Measurements from ENCODE around the gene PRB2.
"Not testable (repeated sequence)": the region's sequence is repeated elsewhere in the genome, so short reads cannot be mapped to it uniquely, and the experiment has no call there.

PRB2 gene

DNA sequence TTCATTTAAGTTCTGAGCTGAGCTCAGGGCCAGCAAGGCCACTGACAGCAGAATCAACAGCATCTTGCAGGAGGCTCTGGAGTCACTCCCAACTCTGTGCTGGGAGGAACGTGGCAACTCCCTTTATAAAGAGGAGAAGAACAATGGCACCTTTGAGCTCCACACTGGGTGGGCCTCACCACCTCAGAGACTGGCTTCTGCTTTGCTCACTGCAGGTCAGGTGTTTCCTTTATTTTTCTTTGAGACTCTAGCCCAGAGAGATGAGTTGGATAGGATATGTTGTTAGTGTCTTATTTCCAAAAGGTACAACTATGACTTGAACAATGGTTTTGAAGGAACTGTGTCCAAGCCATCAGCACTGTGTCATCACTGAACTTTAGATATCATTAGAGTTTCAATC lies at the start of gene PRB2:
PRB2 (minus strand) TSS at position 101 of the 400 bp plus-strand sequence; CDS start at position 63, 38 bp downstream.
- DNase-seq = not testable (repeated sequence)

DNA sequence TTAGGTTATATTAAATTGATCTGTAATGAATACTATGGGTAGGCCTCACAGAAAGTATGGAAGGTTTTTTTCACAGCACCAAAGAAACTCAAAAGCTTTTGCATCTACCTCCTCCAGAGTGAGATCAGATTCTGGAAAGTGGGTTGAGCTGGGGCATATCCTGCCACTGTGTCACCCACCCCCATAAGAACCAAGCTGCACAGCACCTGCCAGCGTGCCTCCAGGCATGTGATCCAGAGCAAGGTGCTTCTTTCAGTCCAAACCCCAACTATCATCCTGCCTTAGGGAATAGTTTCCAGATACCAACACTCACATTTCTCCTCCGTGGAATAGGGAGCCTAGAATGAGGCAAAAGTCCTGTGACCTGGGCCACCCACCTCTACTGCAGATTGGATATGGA lies 42.6 kb upstream of the PRB2 start:
- no peak for DNase-seq

DNA sequence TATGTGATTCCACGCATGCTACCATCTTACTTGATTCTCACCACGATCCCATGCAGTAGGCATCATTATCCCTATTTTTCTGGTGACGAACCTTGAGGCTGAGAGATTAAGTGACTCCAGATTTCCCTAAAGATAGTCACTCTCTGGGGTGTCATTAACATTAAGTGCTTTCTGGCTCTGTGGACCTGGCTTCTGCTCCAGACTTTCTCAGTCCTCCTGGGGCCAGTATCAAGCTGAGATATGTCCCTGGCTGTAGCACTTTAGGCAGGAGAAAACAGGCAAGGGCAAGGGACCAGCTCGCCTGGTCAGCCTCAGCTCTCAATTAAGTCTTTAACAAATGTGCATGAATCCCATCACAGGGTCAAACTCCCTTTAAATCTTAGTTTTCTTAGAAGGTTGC lies 38.3 kb upstream of the PRB2 start:
- DNase-seq = no peak

DNA sequence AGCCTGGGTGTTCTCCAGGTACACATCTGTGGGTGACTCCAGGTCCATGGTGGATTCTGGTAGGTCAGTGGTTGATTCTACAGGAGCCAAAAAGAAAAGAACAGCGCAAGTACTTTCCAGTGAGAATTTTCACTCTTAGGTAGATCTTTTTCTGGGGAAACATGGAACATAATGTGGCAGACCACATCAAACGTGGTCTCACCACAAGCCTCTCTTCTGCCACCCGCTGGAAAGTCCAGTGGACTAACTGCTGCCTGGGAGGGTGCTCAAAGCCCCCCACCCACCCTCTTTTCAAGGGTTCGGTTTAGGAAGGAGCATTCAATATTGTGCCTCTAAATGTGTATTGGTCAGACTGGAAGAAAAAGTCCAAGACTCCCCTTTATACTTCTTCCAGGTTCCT lies 36.1 kb upstream of the PRB2 start:
- DNase-seq = no peak

DNA sequence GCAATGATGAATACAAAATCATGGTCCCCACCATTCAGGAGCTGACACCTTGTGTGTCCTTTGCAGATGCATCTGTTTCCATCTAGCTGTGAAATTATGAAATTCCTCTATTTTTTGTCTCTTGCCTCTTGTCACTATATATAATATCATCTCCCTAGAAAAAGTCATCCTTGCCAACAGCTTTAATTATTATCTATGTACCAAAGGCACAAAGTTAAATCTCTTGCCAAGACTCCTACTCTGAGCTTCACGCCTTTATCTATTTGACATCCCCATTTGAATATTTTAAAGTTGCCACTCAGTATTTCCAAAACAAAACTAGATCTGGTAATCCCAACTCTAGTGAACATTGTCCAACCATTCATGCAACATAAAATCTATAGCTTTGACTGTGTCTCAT lies 32.0 kb upstream of the PRB2 start:
- no peak for DNase-seq

DNA sequence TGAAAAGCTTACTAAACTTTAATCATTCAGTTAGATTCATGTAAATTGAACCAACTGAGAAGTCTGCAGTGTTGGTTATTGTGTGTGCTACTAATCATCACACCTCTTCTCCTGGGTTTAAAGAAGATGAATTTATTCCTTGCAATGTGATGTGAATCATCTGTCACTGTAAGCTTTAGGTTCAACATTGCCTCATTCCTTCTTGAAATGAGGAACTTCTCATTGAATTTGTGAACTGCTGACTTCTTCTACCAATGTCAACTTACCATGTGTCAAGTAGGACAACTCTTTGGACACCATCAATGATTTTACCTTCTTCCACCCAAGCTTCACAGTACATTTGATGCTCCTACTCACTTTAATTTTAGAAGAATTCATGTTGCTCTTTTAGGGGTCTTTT lies 17.4 kb upstream of the PRB2 start:
- no peak for DNase-seq

DNA sequence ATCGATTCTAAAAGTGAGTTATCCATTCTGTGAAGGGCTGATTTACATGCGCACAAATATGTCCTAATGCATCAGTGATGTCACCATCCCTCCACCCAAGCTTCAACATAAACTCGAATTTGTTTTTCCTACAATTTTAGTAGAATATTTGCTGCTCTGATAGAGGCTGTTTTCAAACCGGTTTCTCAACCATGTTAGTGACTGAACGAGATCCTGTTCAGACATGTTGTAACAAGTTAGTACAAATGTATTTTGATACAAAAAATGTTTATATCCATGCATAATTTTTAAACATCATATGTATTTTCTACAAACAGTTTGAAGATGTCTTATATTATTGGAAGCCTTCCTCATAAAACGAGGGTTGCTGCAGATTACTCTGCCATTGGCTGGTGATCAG lies 12.7 kb upstream of the PRB2 start:
- no peak for DNase-seq

DNA sequence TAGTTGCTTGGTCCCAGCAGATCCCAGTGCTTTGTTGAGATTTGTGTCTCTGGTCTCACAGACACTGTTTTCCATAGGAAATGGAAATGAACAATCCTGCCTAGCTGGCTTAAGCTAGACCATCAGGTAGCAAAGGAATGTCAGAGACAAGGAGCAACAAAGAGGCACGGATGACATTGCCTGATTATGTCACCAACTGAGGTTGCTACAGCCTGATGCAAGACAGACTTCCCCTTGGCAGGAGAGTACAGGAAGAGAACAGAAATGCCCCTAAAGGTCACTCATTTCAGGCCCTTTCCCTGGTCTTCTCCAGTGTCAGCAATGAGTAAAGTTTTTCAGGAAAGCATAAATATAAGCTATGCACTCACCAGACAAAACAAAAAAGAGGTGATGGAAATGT lies 2.0 kb upstream of the PRB2 start:
- DNase-seq = no peak

DNA sequence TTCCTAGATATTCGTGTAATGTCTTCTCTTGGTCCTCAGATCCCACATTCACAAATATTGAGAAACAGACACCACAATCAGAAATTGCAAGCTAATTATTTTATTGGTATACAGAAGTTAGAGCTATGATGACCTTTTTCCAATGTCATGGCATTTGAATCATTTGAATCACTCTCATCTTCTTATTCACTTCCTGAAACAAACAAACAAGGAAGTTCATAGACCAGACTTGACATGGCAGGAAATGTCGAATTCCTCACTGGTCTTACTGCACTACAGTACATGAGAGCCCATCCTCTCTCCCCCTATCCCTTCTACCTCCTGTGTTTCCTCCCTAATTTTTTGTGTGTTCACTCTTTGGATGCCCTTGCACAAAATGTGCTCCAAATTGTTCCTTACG lies 3.9 kb downstream of the PRB2 start:
- DNase-seq = not testable (repeated sequence)

DNA sequence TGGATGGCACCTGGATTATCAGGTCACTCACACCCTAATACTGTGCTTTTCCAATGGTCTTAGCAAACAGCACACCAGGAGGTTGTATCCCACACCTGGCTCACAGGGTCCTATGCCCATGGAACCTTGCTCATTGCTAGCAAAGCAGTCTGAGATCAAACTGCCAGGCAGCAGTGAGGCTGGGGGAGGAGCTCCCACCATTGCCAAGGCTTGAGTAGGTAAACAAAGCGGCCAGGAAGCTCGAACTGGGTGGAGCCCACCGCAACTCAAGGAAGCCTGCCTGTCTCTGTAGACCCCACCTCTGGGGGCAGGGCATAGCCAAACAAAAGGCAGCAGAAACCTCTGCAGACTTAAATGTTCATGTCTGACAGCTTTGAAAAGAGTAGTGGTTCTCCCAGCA lies 17.9 kb downstream of the PRB2 start:
- not testable (repeated sequence) for DNase-seq

DNA sequence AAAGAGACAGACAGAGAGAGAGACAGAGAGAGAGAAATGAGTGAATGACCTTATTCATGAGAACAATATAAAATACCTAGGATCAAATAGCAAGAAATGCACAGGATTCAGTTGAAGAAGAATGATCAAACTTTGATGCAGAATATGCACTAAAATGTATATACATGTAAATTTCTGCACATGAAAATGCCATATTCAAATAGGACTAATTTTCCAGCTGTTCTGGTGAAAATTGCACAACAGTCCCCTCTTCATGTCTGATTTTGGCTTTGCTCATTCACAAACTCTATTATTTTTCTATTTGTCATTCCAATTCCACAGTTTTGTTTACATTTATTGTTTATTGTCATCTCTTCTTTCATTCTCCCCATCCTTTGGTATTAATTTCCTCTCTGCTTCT lies 34.2 kb downstream of the PRB2 start:
- no peak for DNase-seq

DNA sequence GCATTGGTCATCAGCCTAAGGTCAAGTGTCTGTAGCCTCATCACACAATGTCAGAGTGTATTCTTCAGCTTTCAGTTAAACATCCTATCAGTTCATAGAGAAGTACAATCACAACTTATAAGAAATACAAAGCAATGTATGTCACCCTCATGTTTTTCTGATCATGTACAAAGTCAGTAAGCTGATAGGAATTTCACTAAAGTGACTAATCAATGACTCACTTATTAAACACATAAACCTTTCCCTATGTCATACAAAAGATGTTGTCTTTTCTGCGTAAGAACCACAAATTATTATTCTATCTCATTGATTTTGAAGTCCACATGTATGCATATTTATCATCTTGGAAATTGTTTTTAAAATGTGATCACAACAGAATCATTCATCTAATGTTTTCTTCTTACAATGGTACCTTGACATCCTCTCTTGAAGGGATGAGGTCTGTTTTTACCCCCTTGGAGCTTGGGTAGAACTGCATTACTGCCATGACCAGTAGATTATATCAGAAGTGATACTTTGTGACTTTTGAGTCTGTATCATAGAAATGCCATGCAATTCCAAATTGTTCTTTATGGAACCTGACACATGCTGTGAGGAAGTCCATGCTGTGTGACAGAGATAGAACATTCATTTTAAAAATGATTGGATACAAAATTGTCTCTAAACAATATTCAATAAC lies 35.0 kb downstream of the PRB2 start:
- DNase-seq = not testable (repeated sequence)

DNA sequence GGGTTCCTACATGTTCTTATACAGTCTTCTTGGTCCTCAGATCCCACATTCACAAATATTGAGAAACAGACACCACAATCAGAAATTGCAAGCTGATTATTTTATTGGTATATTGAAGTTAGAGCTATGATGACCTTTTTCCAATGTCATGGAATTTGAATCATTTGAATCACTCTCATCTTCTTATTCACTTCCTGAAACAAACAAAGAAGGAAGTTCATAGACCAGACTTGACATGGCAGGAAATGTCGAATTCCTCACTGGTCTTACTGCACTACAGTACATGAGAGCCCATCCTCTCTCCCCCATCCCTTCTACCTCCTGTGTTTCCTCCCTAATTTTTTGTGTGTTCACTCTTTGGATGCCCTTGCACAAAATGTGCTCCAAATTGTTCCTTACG lies 43.6 kb downstream of the PRB2 start:
- not testable (repeated sequence) for DNase-seq

DNA sequence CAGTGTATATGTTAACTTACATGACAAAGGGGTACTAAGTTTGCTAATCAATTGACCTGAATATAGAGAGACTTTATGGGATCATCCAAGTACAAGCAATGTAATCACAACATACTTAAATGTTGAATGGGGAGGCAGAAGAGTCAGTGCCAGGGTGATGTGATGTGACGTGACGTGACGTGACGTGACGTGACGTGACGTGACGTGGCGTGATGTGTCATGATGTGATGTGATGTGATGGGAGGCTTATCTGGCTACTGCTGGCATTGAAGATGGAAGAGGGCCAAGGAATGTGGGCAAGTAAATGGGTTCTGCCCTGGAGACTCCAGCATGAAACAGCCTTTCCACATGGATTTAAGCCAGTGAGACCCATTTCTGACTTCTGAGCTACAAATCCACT lies 46.9 kb downstream of the PRB2 start:
- no peak for DNase-seq

DNA sequence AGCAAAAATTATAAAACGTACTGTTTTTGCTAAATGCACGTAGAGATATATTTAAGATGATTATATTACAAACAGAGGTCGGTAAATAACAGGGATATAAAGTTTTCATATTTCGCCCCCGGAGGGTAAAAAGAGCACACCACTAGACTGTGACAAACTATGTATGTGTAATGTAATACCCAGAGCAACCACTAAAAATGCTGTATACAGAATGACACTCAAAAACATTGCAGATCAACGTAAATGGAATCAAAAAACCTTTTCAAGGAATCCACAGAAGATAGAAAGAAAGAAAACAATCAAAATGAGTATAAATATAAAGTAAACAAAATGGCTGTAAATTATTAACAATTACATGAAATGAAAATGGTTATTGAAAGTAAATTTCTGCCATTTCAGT lies 47.6 kb downstream of the PRB2 start:
- no peak for DNase-seq

DNA sequence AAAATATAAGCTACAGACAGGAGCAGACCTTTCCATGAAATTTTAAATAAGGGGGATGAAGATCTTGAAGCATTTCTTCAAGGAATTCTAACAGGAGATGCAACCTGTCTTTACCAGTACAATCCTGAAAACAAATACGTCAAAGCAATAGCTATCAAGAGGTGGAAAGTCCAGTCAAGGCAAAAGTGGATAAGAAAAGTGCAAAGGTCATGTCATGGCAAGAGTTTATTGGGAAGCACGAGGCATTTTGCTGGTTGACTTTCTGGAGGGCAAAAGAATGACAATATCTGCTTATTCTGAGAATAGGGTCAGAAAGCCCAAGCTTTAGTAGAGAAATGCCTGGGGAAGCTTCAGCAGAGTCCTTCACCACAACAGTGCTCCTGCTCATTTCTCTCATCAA lies 50.9 kb downstream of the PRB2 start:
- no peak for DNase-seq

All from SHP77 (cell line).